K562 (cell line): ENCODE data around the gene CECR2. TPM values are rescaled to one million over a fixed set of nuclear protein-coding genes. Genes with fewer than 3 reads are reported as not detected.

Experiments used
- ATAC-seq: fragments of 200-7000 bp; cut with Tn5 transposase; 3 replicates; pipeline ENCODE4 v1.9.1; 2020; ENCODE audit warnings: moderate library complexity
- BruUV-seq: library from RNA; stranded (reverse); fragments of 400-500 nt; replicated peaks from 2 replicates; lab custom pipeline; 2021; lab: Mats Ljungman, UMichigan
- CTCF ChIA-PET: fragments of 300-600 bp; formaldehyde crosslinking; extraction: SDS; loops from one replicate; lab custom pipeline; 2021; ENCODE audit warnings: low intra/inter-chr PET ratio; lab: Yijun Ruan, JAX
- POLR2A ChIA-PET: fragments of 300-600, 350-650 bp; sonication (Branson Sonifier 250); formaldehyde crosslinking; extraction: SDS; loops from one replicate; lab custom pipeline; 2021; ENCODE audit warnings: antibody characterized with exemption, inconsistent platforms; lab: Yijun Ruan, JAX
- DNase-seq, 4 experiments: peaks; one replicate each; pipeline versions ENCODE4 v3.0.0 to v3.0.0-alpha.2; 2011 to 2018; ENCODE audit warnings: low spot score in 3 of 4, mixed read lengths in 3 of 4; ENCODE audit errors: extremely low read depth in 1 of 4
- FAIRE-seq: peaks from 2 replicates; lab custom pipeline; 2011; peaks lifted over from hg19 to GRCh38; lab: Jason Lieb, UNC
- H2AFZ ChIP-seq: 2 replicates; pipeline ENCODE4 v1.6.0; 2011; ENCODE audit warnings: low read depth, low read length, control low read depth, inconsistent platforms
- H3K27ac ChIP-seq: fragments of 200-600 bp; 3 replicates; pipeline ENCODE4 v1.8.0; 2011; ENCODE audit warnings: low read depth, mild to moderate bottlenecking, control low read depth, inconsistent platforms, low read length, moderate library complexity, mixed read lengths; ENCODE audit errors: extremely low read depth
- H3K27me3 ChIP-seq, 2 experiments: fragments of 300-600 bp in 1 of 2; 2 replicates in 1 of 2; 3 replicates in 1 of 2; pipeline versions ENCODE4 v1.6.0 to v1.8.0; 2011; ENCODE audit warnings: inconsistent platforms in 2 of 2, low read length in 2 of 2, mild to moderate bottlenecking in 1 of 2, mixed read lengths in 1 of 2, moderate library complexity in 1 of 2; ENCODE audit not compliant: control insufficient read depth in 2 of 2, insufficient read depth in 2 of 2
- H3K36me3 ChIP-seq: fragments of 300-600 bp; 3 replicates; pipeline ENCODE4 v1.8.0; 2011; ENCODE audit warnings: mild to moderate bottlenecking, low read length, inconsistent platforms; ENCODE audit not compliant: control insufficient read depth, insufficient read depth
- H3K4me1 ChIP-seq, 2 experiments: fragments of 200-600 bp in 1 of 2; replicated peaks in 1 of 2; 2 replicates in 1 of 2; 3 replicates in 1 of 2; pipeline versions ENCODE4 v1.5.1 to v1.8.0; 2011; ENCODE audit warnings: inconsistent platforms in 2 of 2, low read length in 2 of 2, mild to moderate bottlenecking in 1 of 2, mixed read lengths in 1 of 2, moderate library complexity in 1 of 2; ENCODE audit not compliant: control insufficient read depth in 2 of 2, insufficient read depth in 2 of 2
- H3K4me2 ChIP-seq: 2 replicates; pipeline ENCODE4 v1.6.1; 2011; ENCODE audit warnings: low read length, control low read depth, inconsistent platforms, mixed read lengths; ENCODE audit not compliant: insufficient read depth
- H3K4me3 ChIP-seq: fragments of 200-600 bp; sonication (generic), shearing (Covaris generic); 2 replicates; pipeline ENCODE4 v1.5.1; 2016; ENCODE audit warnings: control low read depth, inconsistent platforms
- H3K79me2 ChIP-seq: fragments of 200-600 bp; 3 replicates; pipeline ENCODE4 v1.8.0; 2011; ENCODE audit warnings: low read length, inconsistent platforms; ENCODE audit not compliant: control insufficient read depth, insufficient read depth
- H3K9ac ChIP-seq, 2 experiments: 2 replicates each; pipeline versions ENCODE4 v1.6.0 to v1.6.1; 2011; ENCODE audit warnings: low read depth in 2 of 2, low read length in 2 of 2, control low read depth in 1 of 2, inconsistent platforms in 1 of 2, mild to moderate bottlenecking in 1 of 2, mixed read lengths in 1 of 2; ENCODE audit not compliant: insufficient read depth in 1 of 2
- H3K9me1 ChIP-seq: one replicate; pipeline ENCODE4 v1.6.0; 2011; ENCODE audit warnings: inconsistent platforms, mild to moderate bottlenecking, low read length, moderate library complexity; ENCODE audit not compliant: control insufficient read depth, insufficient read depth
- H3K9me3 ChIP-seq: replicated peaks from 2 replicates; pipeline ENCODE4 v1.5.1; 2011; ENCODE audit warnings: low read depth, low read length, inconsistent platforms; ENCODE audit not compliant: control insufficient read depth, insufficient read depth
- H4K20me1 ChIP-seq: replicated peaks from 2 replicates; pipeline ENCODE4 v1.6.1; 2011; ENCODE audit warnings: low read length, inconsistent platforms, mixed read lengths; ENCODE audit not compliant: control insufficient read depth, insufficient read depth
- ARNT ChIP-seq, 2 experiments: fragments of 450-650 bp; IDR thresholded peaks; 2 replicates each; pipeline ENCODE4 v1.6.1; 2016; ENCODE audit warnings: mild to moderate bottlenecking in 1 of 2
- BRCA1 ChIP-seq, 2 experiments: fragments of 450-650 bp in 1 of 2; sonication (generic) in 1 of 2; formaldehyde crosslinking in 1 of 2; IDR thresholded peaks; 2 replicates each; pipeline versions ENCODE4 v1.5.0 to v1.6.1; 2017 to 2020; ENCODE audit warnings: mild to moderate bottlenecking in 1 of 2, missing genetic modification reagents in 1 of 2
- FOXJ2 ChIP-seq: fragments of 200-800 bp; sonication (Bioruptor generic); IDR thresholded peaks from 2 replicates; pipeline ENCODE4 v1.6.1; 2016; ENCODE audit warnings: missing genetic modification characterization, missing compliant biosample characterization
- HEY1 ChIP-seq: fragments of 250-450 bp; sonication (Bioruptor Pico); IDR thresholded peaks from 2 replicates; pipeline ENCODE4 v1.5.0; 2020; ENCODE audit warnings: mild to moderate bottlenecking, moderate library complexity, borderline replicate concordance
- MAFG ChIP-seq: fragments of 450-650 bp; conservative IDR thresholded peaks from 2 replicates; pipeline ENCODE4 v1.6.1; 2016; ENCODE audit warnings: missing genetic modification characterization, missing compliant biosample characterization
- POLR2AphosphoS5 ChIP-seq: IDR thresholded peaks from 2 replicates; pipeline ENCODE4 v1.6.1; 2011; ENCODE audit warnings: mild to moderate bottlenecking, low read depth, low read length, moderate library complexity; ENCODE audit not compliant: control insufficient read depth, insufficient read depth
- TGIF2 ChIP-seq: sonication (generic); formaldehyde crosslinking; IDR thresholded peaks from 2 replicates; pipeline ENCODE4 v1.8.1; 2022; ENCODE audit warnings: mild to moderate bottlenecking, missing genetic modification reagents, moderate library complexity
- WGBS: fragments of 100-300 bp; shearing (Covaris generic); methylation state at CpG from one replicate; pipeline ENCODE4 v1.1.6; 2016; ENCODE audit warnings: low coverage, mixed read lengths; ENCODE audit not compliant: insufficient coverage; ENCODE audit errors: missing lambda C conversion rate; 5-methylcytosine and 5-hydroxymethylcytosine counted together
- in situ Hi-C: fragments of 300-500 bp; cut with MboI; formaldehyde crosslinking; loops from 4 replicates; pipeline ENCODE4 v1.15.0; 2018; ENCODE audit warnings: inconsistent platforms, mixed read lengths
- intact Hi-C: fragments of 100-400 bp; cut with micrococcal nuclease; formaldehyde crosslinking; loops from 2 replicates; pipeline ENCODE4 v1.14.2; 2022
- polyA plus RNA-seq, 8 experiments: library from polyadenylated mRNA; depleted of rRNA in 4 of 8; stranded (reverse) in 5 of 8; unstranded in 3 of 8; fragments of >200 nt; fragmentation: Nextera tagmentation in 2 of 8; fragmentation: Illumina TruSeq in 1 of 8; extraction: Ambion mirVana in 2 of 8; extraction: Trizol in 1 of 8; gene quantifications; 2 replicates each; pipeline versions ENCODE4 v1.2.1 to v1.2.3, GENCODE V29; 2011 to 2014; ENCODE audit warnings: inconsistent platforms in 1 of 8, missing spikeins in 1 of 8
- total RNA-seq, 7 experiments: library from RNA; depleted of rRNA in 6 of 7; stranded (reverse); fragments of >200 nt in 6 of 7; fragmentation: Illumina TruSeq in 2 of 7; extraction: Trizol in 2 of 7; gene quantifications; 2 replicates each; pipeline versions ENCODE4 v1.2.1 to v1.2.3, GENCODE V29; 2011 to 2021; ENCODE audit warnings: low replicate concordance in 1 of 7
- TF ChIP-seq, protein P1 (sequence below): IDR thresholded peaks from 3 replicates; pipeline ENCODE4 v1.6.1; 2011; ENCODE audit warnings: borderline replicate concordance, mild to moderate bottlenecking; ENCODE audit not compliant: insufficient read length, insufficient read depth
- TF ChIP-seq, protein P2 (sequence below): fragments of 250-450 bp; sonication (Bioruptor Pico); IDR thresholded peaks from 2 replicates; pipeline ENCODE4 v1.8.0; 2022; ENCODE audit warnings: moderate library complexity, mild to moderate bottlenecking, inconsistent platforms
- TF ChIP-seq, protein P3 (sequence below): fragments of 250-450 bp; sonication (Bioruptor Pico); IDR thresholded peaks from 2 replicates; pipeline ENCODE4 v1.5.1; 2021; ENCODE audit warnings: mild to moderate bottlenecking

Gene CECR2
- total and polyA plus RNA-seq, 9 of the 15 experiments (the other 6 are each of a cell fraction or from before 2014, with no cell fraction given) = 0.01 to 1.00 (median 0.27) TPM

DNA sequence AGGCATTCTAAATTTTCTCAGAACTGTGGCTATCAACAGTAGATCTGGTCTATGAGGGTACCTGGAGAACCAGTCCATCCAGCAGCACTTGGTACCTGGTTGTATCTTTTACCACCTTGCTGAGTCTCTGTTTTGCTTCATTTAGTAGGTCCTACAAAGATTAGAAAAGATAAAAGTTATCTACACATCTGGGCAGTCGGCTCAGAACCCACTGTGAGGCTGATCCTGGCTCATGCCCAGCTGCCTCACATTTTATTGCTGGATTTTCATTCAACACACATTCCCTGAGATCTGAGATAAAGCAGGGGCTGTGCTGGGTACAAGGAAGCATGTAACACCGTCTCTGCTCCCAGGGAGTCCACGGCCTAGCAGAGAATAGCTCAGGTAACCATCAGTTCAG is 231.8 kb downstream of the CECR2 start:
- ChIA-PET POLR2A (interaction anchor here (1.3 to 1.8 kb wide), 3 partner anchors 10 to 19 kb away, joined by 4 to 5 read pairs (median 4); no protein-coding TSS in a partner anchor), CTCF (no interaction called here)
- Histone ChIP-seq H3K9ac (no peak overlapping the region), H3K4me3 (no peak overlapping the region), H3K4me2 (no peak overlapping the region), H3K36me3 (peaks cover 73% of the 10 kb centered on the region), H3K9me3 (no peaks in the 10 kb centered on the region), H4K20me1 (no peaks in the 10 kb centered on the region), H2AFZ (no peak overlapping the region), H3K79me2 (peaks cover 11% of the 10 kb centered on the region; the same call in 2 of the 3 replicates), H3K9me1 (no peaks in the 10 kb centered on the region), H3K4me1 (no peaks in the 10 kb centered on the region; a peak in 1 of 5 replicates), H3K27me3 (no peaks in the 10 kb centered on the region), H3K27ac (no peak overlapping the region)
- no peak for DNase-seq
- BruUV-seq = no TSS peak
- intact Hi-C loops = no loop called here
- TF ChIP-seq MAFG (tag) = no peak
- no peak for TF ChIP-seq TGIF2 (CRISPR knock-in tag)
- TF ChIP-seq, protein P1, sequence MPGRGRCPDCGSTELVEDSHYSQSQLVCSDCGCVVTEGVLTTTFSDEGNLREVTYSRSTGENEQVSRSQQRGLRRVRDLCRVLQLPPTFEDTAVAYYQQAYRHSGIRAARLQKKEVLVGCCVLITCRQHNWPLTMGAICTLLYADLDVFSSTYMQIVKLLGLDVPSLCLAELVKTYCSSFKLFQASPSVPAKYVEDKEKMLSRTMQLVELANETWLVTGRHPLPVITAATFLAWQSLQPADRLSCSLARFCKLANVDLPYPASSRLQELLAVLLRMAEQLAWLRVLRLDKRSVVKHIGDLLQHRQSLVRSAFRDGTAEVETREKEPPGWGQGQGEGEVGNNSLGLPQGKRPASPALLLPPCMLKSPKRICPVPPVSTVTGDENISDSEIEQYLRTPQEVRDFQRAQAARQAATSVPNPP = no peak
- TF ChIP-seq, protein P2, sequence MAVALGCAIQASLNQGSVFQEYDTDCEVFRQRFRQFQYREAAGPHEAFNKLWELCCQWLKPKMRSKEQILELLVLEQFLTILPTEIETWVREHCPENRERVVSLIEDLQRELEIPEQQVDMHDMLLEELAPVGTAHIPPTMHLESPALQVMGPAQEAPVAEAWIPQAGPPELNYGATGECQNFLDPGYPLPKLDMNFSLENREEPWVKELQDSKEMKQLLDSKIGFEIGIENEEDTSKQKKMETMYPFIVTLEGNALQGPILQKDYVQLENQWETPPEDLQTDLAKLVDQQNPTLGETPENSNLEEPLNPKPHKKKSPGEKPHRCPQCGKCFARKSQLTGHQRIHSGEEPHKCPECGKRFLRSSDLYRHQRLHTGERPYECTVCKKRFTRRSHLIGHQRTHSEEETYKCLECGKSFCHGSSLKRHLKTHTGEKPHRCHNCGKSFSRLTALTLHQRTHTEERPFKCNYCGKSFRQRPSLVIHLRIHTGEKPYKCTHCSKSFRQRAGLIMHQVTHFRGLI (CRISPR knock-in tag) = no peak
- TF ChIP-seq HEY1 (CRISPR knock-in tag) = no peak
- TF ChIP-seq BRCA1 (IDR thresholded peaks at IDR 0.05) = no peak
- no peak for TF ChIP-seq BRCA1 (CRISPR knock-in tag; IDR thresholded peaks at IDR 0.05)
- TF ChIP-seq POLR2AphosphoS5 = no peak
- TF ChIP-seq, protein P3, sequence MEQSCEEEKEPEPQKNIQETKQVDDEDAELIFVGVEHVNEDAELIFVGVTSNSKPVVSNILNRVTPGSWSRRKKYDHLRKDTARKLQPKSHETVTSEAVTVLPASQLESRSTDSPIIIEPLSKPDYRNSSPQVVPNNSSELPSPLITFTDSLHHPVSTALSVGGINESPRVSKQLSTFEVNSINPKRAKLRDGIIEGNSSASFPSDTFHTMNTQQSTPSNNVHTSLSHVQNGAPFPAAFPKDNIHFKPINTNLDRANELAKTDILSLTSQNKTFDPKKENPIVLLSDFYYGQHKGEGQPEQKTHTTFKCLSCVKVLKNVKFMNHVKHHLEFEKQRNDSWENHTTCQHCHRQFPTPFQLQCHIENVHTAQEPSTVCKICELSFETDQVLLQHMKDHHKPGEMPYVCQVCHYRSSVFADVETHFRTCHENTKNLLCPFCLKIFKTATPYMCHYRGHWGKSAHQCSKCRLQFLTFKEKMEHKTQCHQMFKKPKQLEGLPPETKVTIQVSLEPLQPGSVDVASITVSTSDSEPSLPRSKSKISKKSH (CRISPR knock-in tag) = no peak
- no peak for TF ChIP-seq FOXJ2
- TF ChIP-seq ARNT (IDR thresholded peaks at IDR 0.05) = no peak
- ATAC-seq = no peak
- no peak for FAIRE-seq
- 79% methylated on average over 3 of the region's 3 CpGs for WGBS
- in situ Hi-C loops = no loop called here
